ENCODE measurements around the gene GLOD5.

Gene GLOD5

DNA sequence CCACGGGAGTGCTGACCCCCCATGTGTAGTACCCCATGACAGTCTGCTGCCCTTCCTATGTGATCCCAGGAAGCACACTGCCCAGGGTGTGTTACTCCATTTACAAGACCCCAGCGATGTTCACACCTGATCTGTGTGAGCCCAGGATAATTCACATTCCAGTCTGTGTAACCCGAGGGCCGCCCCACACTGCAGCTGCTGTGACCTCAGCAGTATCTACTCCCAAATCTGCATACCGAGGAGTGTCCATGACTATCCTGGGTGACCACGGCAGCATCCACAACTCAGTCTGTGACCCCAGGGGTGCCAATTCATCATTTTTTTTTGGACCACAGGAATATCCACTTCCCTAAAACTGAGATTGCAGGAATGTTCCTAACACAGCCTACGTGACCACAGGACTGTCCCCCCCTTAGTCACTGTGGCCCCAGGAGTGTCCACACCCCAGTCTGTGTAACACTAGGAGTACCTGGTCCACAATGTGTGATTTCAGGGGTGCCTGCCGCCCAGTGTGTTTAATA is 7.8 kb upstream of the GLOD5 start:
- DNase-seq (ENCODE audit: low read depth, low spot score), result no peak

DNA sequence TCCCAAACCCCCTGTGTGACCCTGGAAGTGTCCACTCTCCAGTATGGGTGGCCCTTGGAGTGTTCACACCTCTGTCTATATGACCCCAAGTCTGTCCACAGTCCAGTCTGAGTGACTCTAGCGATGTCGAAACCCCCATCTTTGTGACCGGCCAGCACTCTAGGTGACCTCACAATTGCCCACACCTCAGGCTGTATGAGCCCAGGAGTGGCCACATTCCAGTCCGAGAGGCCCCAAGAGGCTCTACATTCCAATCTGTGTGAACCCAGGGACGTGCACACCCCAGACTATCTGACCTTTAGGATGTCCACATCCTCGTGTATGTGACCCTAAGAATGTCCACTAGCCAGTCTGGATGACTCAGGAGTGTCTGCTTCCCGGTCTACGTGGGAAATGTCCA is 7.3 kb upstream of the GLOD5 start:
- no peak for DNase-seq (ENCODE audit: low read depth, low spot score)

DNA sequence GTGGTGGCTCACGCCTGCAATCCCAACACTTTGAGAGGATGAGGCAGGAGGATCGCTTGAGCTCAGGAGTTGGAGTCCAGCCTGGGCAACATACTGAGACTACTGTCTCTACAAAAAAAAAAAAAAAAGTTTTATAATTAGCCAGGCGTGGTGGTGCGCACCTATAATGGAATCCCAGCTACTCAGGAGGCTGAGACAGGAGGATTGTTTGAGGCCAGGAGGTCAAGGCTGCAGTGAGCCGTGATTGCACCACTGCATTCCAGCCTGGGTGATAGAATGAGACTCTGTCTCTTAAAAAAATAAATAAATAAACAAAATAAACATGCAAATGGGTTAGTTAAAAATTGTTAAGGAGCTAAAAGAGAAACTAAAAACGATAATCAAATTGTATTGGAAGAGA is 7.7 kb downstream of the GLOD5 start:
- no peak for DNase-seq (ENCODE audit: low read depth, low spot score)

DNA sequence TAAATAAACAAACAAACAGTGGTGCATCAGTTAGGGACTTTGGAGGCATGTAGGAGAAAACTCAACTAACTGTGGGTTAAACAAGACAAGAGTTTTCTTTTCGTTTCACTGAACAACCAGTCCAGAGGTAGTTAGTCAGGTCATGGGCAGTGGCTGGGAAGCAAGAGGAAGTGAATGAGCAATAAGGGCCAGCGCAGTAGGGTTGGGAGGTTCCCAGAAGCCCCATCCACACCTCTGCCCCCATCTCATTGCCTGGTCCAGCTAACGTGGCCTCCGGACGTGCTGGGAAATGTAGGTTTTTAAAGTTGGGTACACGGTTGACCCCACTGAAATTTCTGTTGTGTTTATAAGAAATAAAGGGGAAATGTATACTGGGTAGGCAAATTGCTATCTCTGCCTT is 8.7 kb downstream of the GLOD5 start:
- DNase-seq (ENCODE audit: low read depth, low spot score), result no peak

DNA sequence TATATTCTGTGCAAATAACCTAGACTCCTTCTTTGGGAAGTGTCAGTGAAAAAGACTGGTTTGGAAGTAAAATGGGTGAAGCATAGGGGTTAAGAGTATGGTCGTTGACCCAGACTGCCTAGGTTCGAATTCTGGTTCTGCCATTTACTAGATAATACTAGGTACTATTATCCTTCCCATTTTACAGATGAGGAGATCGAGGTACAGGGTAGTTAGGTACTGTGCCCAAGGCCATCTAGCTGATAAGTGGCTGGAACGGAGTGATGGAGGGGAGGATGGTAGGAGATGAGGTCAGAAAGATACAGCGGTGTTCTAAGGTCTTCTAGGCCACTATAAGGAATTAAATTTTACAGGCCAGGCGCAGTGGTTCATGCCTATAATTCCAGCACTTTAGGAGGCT is 11.1 kb downstream of the GLOD5 start:
- no peak for DNase-seq (ENCODE audit: low read depth, low spot score)

DNA sequence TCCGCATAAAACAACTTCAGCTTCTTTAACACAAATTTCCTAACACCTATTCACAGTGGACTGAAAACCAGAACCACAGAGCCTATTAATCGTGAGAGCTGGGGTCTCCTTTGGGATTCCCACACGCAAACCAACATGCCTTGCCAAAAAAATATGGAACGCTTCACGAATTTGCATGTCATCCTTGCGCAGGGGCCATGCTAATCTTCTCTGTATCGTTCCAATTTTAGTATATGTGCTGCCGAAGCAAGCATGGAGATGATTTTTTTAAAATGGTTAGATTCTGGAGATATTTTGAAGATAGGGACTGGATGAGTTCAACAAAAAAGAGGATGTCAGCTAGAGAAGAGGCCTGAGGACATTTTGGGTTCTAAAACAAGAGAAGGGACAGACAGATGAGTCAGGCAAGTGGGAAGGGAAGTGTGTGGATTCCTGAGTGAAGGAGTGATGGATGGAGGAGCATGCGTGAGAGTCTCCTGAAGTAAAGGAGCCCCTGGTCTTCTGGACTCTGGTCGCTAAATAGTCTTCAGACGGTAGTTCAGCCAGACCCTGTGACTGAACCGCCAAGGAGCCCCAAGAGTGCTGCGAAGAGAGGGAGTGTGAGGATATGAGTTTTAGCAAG is 15.4 kb downstream of the GLOD5 start:
- no peak for DNase-seq (ENCODE audit: low read depth, low spot score)

DNA sequence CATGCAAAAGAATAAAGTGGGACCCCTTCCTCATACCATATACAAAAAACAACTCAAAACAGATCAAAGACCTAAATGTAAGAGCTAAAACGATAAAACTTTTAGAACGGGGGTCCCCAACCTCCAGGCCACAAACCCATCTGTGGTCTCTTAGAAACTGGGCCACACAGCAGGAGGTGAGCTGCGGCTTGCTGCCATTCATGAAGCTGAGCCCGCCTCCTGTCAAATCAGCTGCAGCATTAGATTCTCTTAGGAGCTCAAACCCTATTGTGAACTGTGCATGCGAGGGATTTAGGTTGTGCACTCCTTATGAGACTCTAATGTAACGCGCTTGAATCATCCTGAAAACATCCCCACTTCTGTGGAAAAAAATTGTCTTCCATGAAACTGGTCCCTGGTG is 17.9 kb downstream of the GLOD5 start:
- no peak for DNase-seq (ENCODE audit: low read depth, low spot score)

DNA sequence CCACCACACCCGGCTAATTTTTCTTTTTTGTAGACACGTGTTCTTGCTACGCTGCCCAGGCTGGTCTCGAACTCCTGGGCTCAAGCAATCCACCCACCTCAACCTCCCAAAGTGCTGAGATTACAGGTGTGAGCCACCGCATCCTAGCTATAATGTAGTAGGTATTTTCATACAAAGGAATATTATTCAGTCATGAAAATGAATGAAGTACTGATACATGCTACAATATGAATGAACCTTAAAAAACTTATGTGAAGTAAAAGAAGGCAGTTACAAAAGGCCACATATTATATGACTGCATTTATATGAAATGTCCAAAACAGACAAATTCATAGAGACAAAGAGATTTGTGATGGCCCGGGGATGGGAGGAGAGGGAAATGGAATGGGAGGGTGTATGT is 20.2 kb downstream of the GLOD5 start:
- DNase-seq (ENCODE audit: low read depth, low spot score), result no peak

DNA sequence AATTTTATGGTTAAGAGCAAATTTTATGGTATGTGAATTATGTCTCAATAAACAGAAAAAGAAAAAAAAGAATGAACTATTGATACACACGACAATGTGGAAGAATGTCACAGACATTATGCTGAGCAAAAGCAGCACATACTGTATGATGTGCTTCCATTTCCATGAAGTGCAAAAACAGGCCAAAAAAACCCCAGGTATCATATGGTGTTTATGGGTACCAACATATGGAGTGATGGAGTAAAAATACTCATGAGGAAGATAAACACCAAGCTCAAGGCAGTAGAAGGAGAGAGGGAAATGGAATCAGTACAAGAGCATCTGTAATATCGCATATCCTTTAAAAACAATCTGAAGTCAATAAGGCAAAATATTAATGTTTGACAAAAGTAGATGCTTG is 20.7 kb downstream of the GLOD5 start:
- DNase-seq (ENCODE audit: low read depth, low spot score), result no peak

DNA sequence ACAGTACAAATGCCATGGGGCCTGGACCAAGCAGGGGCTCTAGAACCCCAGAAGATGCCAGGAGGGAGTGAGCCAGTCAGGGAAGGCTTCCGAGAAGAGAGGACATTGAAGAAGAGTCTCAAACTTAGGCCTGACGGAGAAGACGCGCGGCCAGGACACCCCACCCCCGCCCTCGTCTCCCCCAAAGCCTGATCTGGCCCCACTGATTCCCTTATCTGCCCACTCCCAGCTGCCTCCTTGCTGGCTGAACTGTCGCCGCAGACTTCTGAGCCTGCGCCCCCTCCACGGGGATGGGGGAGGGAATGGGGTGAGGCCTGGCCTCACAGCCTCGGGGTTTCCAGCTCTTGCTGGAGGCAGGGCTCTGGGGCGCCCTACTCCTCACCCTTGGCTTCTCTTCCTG is 21.2 kb downstream of the GLOD5 start:
- no peak for DNase-seq (ENCODE audit: low read depth, low spot score)

DNA sequence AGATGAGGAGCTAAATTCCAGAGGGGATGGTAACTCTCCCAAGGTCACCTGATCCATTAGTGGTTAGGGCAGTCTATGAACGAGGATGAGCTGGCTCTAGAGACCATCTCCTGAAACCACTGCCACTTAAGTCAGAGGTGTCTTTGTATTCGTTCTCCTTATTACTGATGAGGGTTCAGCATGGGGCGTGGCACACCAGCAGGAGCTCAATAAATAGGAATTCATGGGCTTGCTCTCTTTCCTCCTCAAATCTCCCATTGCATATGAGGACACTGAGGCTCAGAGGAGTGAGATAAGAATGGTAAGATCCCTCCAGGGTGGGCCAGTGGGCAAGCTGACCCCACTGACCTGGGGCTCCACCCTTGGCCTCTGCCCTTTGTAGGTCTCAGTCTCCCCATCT is 23.2 kb downstream of the GLOD5 start:
- DNase-seq (ENCODE audit: low read depth, low spot score), result no peak

DNA sequence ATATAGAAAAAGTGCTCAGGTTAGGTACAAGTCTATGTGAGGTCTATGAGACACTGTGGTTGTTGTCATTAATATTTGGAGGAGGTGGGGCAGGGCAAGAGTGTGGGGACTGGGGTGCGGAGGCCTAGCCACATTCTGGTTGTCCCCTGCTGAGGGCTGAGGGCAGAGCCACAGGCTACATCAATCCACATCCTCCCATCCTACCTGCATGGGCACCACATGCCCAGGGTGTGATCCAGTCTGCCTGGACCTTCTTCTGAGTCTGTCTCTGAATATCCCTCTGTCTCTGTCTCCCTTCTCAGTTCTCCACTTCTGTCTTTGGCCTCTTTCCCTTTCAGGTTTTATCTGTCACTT is 23.6 kb downstream of the GLOD5 start:
- DNase-seq (ENCODE audit: low read depth, low spot score), result no peak

DNA sequence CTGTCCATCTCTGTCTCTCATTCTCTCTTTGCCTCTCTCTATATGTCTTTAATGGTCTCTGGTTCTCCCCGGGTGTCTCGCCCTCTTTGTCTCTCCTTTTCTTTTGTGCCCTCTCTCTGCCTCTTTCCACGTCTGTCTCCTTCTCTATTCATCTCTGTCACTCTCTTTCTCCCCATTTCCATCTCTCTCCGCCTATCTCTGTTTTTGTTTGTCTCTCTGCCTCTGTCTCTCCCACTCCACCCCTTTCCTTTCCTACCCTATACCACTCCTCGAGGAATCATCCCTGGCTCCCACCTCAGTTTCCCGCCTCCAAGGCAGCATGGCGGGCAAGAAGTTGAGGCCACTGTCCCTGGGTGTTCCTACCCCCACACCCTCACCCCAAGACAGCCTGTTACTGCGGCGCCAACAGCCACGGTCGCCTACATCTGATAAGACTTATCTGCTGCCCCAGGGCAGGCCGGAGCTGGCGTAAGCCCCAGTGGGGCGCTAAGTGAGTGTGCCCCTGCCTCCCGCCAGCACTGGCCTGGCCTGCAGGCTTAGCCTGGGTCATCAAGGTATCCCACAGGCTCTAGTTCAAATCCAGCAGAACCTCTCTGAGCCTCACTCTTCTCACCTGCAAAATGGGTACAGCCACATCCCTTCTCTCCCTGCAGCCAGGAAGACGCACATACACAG is 24.1 kb downstream of the GLOD5 start:
- no peak for DNase-seq (ENCODE audit: low read depth, low spot score)

DNA sequence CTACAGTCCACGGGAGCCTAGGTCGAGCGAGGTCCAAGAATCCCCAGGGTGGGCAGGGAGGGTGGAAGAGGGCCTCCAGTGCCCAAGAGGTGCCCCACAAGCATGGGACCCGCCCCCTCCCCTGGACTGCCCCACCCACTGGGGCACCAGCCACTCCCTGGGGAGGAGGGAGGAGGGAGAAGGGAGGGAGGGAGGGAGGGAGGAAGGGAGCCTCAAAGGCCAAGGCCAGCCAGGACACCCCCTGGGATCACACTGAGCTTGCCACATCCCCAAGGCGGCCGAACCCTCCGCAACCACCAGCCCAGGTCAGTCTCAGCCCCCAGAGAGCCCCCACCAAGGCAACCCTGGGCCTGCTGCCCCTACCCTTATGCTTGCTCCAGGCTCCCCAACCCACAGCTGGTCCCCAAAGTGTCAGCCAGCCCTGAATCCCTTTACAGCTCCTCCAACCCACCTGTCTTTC is 24.8 kb downstream of the GLOD5 start, which contains the start of gene GATA1:
Gene GATA1 (plus strand): TSS at position 250 of the 460 bp plus-strand sequence. CDS start 4,520 bp downstream, outside the sequence.
- no peak for DNase-seq (ENCODE audit: low read depth, low spot score)

DNA sequence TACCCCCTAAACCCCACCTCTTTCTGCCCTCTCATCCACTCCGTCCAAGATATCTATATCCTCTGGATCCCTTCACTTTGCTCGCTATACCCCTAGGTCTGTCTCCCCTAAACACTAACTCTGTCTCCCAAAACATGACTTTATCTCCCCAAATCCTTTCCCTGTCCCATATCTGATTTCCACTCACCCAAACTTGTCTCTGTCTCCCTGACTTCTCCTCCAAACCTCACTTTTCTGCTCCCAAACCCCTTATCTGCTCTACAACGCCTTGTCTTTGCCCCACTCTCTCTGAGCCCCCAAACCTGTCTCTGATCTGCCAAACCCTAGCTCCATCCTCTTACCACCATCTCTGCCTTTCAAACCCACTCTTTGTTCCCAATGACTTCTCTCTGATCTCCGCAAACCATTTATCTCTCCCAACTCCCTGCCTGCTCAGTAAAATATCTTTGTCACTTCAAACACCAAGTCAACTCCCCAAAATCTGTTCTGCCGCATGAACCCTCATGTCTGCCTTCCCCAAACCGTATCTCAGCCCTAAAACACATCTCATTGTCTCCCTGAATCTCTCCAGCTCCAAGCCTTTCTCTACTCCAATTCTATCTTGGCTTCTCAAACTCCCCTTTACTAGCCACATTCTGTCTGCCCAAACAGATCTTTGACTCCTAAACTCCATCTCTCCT is 25.4 kb downstream of the GLOD5 start:
- DNase-seq (ENCODE audit: low read depth, low spot score), result no peak

DNA sequence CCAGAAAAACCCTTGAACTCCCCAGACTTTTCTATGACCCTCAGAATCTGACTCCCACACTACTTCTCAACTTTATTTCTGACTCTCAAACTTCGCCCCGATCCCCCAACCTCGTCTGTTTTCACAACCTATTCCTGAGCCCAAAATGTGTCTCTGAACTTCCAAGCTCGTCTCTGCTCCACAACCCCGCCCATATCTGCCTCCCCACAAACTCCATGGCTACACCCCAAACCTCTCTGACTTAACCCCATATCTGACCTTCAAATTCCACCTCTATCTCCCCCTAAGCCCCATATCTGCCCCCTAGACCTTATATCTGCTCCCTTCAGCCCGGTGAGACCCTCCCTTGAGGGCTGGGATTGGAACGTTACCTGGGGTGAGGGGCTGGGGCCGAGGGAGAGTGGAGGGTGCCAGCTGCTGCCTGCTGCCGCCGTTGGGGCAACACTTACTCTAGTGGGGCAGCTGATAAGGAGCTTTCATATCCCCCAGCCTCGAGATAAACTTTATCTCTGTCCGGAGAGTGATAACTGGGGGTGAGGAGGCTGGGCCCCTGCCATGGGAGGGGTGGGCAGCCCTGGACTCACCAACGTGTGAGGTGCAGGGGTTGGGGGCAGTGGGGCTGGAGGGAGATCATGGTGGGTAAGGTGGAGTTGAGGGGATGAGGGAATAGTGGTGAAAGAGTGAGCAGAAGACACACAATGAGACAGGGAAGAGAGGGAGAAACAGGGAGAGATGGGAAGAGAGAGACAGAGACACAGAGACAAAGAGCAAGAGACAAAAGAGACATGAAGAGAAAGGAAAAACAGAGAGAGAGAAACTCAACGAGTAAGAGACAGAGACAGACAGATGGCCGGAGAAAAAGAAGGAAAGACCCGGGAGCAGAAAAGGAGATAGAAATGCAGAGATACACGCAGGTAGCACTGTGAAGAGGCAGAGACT is 26.2 kb downstream of the GLOD5 start:
- no peak for DNase-seq (ENCODE audit: low read depth, low spot score)

DNA sequence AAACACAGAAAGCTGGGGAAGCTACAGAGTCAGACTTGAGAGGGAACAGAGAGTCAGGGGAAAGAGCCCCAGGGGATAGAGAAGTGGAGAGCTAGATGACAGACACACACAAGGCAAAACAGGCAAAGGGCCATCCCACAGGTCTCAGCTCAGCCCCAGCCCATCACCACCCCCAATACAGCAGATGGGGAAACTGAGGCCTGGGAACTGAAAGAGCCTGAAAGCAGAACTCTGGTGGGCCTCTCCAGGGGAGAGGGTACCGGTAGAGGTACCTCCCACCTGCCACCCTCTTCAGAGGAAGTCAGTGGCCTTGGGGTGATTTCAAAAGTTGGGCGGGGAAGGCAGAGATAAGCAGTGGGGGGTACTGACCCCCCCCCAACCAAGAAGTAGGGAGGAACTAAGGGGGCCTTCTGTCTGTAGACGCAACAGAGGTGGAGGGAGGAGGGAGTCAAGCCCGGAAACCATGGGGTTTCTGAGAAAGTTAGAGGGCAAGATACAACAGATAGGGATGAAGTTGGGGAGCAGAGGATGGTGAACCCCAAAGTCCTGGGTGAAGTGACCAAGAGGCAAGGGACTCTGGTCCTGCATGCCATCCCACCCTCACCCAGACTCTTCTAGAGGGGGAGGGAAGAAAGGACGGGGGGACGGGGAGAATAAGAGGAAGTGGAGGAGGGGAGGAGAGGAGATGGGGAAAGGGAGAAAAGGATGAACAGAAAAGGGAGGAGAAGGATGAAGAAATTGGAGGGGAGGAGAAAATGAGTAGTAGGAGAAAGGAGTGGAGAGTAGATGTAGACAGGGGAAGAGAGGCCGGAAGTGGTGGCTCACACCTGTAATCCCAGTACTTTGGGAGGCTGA is 28.0 kb downstream of the GLOD5 start:
- DNase-seq (ENCODE audit: low read depth, low spot score), result no peak

DNA sequence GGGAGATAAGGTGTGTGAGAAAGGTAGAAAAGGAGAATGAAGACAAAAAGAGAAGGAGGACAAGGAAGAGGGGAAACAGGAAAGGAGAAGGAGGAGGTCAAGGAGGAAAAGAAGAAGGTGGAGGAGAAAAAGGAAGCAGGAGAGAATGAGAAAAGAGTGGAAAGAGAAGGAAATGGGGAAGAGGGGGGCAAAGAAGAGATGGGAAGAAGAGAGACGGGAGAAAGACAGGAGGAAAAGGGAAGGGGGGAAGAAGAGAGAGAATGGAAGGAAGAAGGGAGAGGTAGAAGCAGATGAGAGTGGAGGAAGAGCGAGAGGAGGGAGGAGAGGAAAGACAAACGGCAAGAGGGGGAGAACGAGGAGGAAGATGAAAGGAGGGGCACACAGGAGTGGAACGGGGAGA is 28.9 kb downstream of the GLOD5 start:
- no peak for DNase-seq (ENCODE audit: low read depth, low spot score)

DNA sequence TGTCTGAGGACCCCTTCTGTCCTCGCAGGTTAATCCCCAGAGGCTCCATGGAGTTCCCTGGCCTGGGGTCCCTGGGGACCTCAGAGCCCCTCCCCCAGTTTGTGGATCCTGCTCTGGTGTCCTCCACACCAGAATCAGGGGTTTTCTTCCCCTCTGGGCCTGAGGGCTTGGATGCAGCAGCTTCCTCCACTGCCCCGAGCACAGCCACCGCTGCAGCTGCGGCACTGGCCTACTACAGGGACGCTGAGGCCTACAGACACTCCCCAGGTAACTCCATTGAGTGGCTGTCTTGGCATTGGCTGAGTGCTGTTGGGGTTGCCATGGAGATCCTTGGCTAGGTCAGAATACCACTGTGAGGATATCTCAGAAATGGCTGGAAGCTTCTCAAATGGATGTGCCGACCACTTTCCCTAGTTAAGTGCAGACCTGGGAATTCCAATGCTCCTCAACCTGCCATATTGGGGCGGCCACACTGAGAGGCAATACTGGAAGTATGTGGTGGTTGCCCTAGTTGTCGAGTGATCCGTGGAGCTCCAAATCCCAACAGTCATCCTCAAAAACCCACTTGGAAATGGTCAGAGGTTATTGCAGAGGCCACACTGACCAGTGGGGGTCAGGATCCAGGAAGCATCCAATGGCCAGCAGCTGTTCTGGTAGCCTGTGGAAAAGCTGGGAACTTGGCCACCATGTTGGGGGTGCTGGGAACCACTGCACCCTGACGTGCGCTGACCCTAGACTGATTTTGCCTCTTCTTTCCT is 29.7 kb downstream of the GLOD5 start:
- DNase-seq (ENCODE audit: low read depth, low spot score), result no peak

DNA sequence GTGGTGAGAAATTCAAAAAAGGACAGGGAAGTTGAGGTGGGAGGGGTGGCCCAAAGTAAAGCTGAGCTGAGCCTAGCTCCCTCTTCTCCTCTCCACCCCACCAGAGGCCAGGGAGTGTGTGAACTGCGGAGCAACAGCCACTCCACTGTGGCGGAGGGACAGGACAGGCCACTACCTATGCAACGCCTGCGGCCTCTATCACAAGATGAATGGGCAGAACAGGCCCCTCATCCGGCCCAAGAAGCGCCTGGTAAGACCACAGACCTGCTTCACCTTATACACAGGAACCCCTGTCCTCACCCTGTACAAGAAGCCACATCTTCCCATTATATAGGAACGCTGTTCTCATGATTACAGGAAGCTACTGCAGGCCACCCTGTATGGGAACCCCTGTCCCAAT is 30.7 kb downstream of the GLOD5 start:
- DNase-seq (ENCODE audit: low read depth, low spot score), result no peak

Measured in activated CD4-positive, CD25-positive, alpha-beta regulatory T cell treated with anti-CD3 and anti-CD28 coated beads, Interleukin-2, amount 50 U/mL, for 16 hours (primary cell).